Hepatocyte (in vitro differentiated cells): ENCODE measurements around the gene INHBC. TPM values are rescaled to one million over a fixed set of nuclear protein-coding genes. Genes with fewer than 3 reads are reported as not detected.
"Not testable (repeated sequence)": the region's sequence is repeated elsewhere in the genome, so short reads cannot be mapped to it uniquely, and the experiment has no call there.

Experiments used
- DNase-seq: peaks from one replicate; pipeline ENCODE4 v3.0.0-alpha.2; 2016; ENCODE audit warnings: low spot score
- H2AFZ ChIP-seq: fragments of 200-600 bp; sonication (generic); 2 replicates; pipeline ENCODE4 v1.6.0; 2016; ENCODE audit warnings: antibody characterized with exemption, mild to moderate bottlenecking
- H3K27ac ChIP-seq: fragments of 200-600 bp; sonication (generic); 2 replicates; pipeline ENCODE4 v1.5.1; 2016; ENCODE audit warnings: mild to moderate bottlenecking
- H3K27me3 ChIP-seq: fragments of 200-600 bp; sonication (generic); 2 replicates; pipeline ENCODE4 v1.6.1; 2016
- H3K36me3 ChIP-seq: fragments of 200-600 bp; sonication (generic); replicated peaks from 2 replicates; pipeline ENCODE4 v1.5.1; 2016; ENCODE audit warnings: low read depth; ENCODE audit not compliant: insufficient read depth
- H3K4me1 ChIP-seq: fragments of 200-600 bp; sonication (generic); 2 replicates; pipeline ENCODE4 v1.5.1; 2016; ENCODE audit warnings: mild to moderate bottlenecking, moderate library complexity; ENCODE audit not compliant: insufficient read depth
- H3K4me2 ChIP-seq: fragments of 200-600 bp; sonication (generic); 2 replicates; pipeline ENCODE4 v1.6.0; 2016
- H3K4me3 ChIP-seq: fragments of 200-600 bp; sonication (generic); 2 replicates; pipeline ENCODE4 v1.5.1; 2016; ENCODE audit warnings: mild to moderate bottlenecking
- H3K79me2 ChIP-seq: fragments of 200-600 bp; sonication (generic); 2 replicates; pipeline ENCODE4 v1.6.0; 2017; ENCODE audit warnings: mild to moderate bottlenecking
- H3K9me2 ChIP-seq: fragments of 200-600 bp; sonication (generic); replicated peaks from 2 replicates; pipeline ENCODE4 v1.6.0; 2017; ENCODE audit warnings: mild to moderate bottlenecking; ENCODE audit not compliant: insufficient read depth
- H3K9me3 ChIP-seq: fragments of 200-600 bp; sonication (generic); 2 replicates; pipeline ENCODE4 v1.5.1; 2016; ENCODE audit warnings: low read depth, mild to moderate bottlenecking
- H4K20me1 ChIP-seq: fragments of 200-600 bp; sonication (generic); 2 replicates; pipeline ENCODE4 v1.6.0; 2016; ENCODE audit warnings: mild to moderate bottlenecking; ENCODE audit not compliant: insufficient read depth, poor library complexity, severe bottlenecking
- CTCF ChIP-seq: fragments of 200-600 bp; sonication (generic); IDR thresholded peaks from 2 replicates; pipeline ENCODE4 v1.5.1; 2016; ENCODE audit warnings: antibody characterized with exemption, mild to moderate bottlenecking; ENCODE audit not compliant: poor library complexity
- EZH2 ChIP-seq: fragments of 200-600 bp; sonication (generic); IDR thresholded peaks from 2 replicates; pipeline ENCODE4 v1.6.1; 2016; ENCODE audit warnings: antibody characterized with exemption, mild to moderate bottlenecking, borderline replicate concordance
- EZH2phosphoT487 ChIP-seq: fragments of 200-600 bp; sonication (generic); IDR thresholded peaks from one replicate; pipeline ENCODE4 v1.6.1; 2018; ENCODE audit warnings: antibody characterized with exemption, mild to moderate bottlenecking, low read depth, moderate library complexity; ENCODE audit not compliant: unreplicated experiment, severe bottlenecking
- WGBS: methylation state at CpG from one replicate; pipeline ENCODE4 v1.1.6; 2016; ENCODE audit warnings: low lambda C conversion rate; ENCODE audit errors: missing lambda C conversion rate; 5-methylcytosine and 5-hydroxymethylcytosine counted together
- polyA plus RNA-seq: library from polyadenylated mRNA; unstranded; fragments of >200 nt; fragmentation: Nextera tagmentation; extraction: Ambion mirVana; gene quantifications from 2 replicates; pipeline ENCODE4 v1.2.1, GENCODE V29; 2016
- total RNA-seq: library from RNA; depleted of rRNA; stranded (reverse); fragments of >200 nt; gene quantifications from 2 replicates; pipeline ENCODE4 v1.2.3, GENCODE V29; 2014

The INHBC gene
- total and polyA plus RNA-seq, 2 experiments from 2014 or later, result 1.8 to 3.4 TPM

DNA sequence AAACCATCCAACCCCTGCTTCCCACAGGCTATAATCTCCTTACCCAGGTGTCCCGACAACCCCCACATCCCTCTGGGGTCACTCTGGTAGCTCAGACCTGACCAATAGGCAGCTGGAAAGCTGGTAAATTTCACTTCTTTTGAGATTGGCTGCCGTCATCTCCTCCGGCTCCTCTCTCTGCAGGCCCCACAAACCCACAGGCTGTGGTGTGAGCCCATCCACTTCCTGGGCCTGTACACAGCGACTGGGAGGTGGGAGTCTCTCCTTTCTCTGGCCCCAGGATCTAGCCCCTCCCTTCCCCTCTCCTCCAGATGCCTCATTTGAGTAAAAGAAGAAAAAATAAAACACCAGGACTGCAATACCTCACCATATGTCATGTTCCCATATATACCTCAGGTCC lies 709 bp downstream of the INHBC start:
- Histone ChIP-seq H3K4me3 (no peak overlapping the region), H4K20me1 (no peaks in the 10 kb centered on the region), H2AFZ (no peak overlapping the region), H3K4me1 (peaks cover 9% of the 10 kb centered on the region), H3K27me3 (no peaks in the 10 kb centered on the region), H3K9me3 (no peaks in the 10 kb centered on the region), H3K79me2 (no peaks in the 10 kb centered on the region), H3K4me2 (no peak overlapping the region), H3K27ac (no peak overlapping the region), H3K9me2 (no peaks in the 10 kb centered on the region), H3K36me3 (no peaks in the 10 kb centered on the region)
- TF ChIP-seq CTCF (no peak), EZH2 (no peak), EZH2phosphoT487 (no peak)
- WGBS, result 87% methylated on average over 4 of the region's 4 CpGs
- no peak for DNase-seq

GRCh38 chr12:57438400-57438799 lies 3.8 kb downstream of the INHBC start:
- TF ChIP-seq EZH2 (no peak), EZH2phosphoT487 (no peak), CTCF (no peak)
- H2AFZ ChIP-seq, result no peak overlapping the region

GRCh38 chr12:57439762-57440266 lies 5.2 kb downstream of the INHBC start:
- no peak overlapping the region for H3K4me3 ChIP-seq
- no peak for TF ChIP-seq EZH2phosphoT487
- no peak for TF ChIP-seq EZH2
- no peak for TF ChIP-seq CTCF
- no peaks in the 10 kb centered on the region for H3K9me2 ChIP-seq
- no peaks in the 10 kb centered on the region for H3K27me3 ChIP-seq
- WGBS, result 69% methylated on average over 4 of the region's 4 CpGs
- no peak overlapping the region for H3K27ac ChIP-seq
- H3K9me3 ChIP-seq, result no peaks in the 10 kb centered on the region
- no peaks in the 10 kb centered on the region for H3K79me2 ChIP-seq
- H3K4me2 ChIP-seq, result no peak overlapping the region
- no peak overlapping the region for H2AFZ ChIP-seq
- no peaks in the 10 kb centered on the region for H4K20me1 ChIP-seq
- H3K4me1 ChIP-seq, result no peaks in the 10 kb centered on the region
- DNase-seq, result no peak
- H3K36me3 ChIP-seq, result no peaks in the 10 kb centered on the region

More at GRCh38 chr12:57438400-57438799, 3.8 kb downstream of the INHBC start:
- Histone ChIP-seq H3K27ac (no peak overlapping the region), H3K27me3 (no peaks in the 10 kb centered on the region), H3K4me1 (no peaks in the 10 kb centered on the region), H3K36me3 (no peaks in the 10 kb centered on the region), H3K9me3 (no peaks in the 10 kb centered on the region), H3K4me2 (no peak overlapping the region), H4K20me1 (no peaks in the 10 kb centered on the region), H3K9me2 (no peaks in the 10 kb centered on the region), H3K79me2 (no peaks in the 10 kb centered on the region), H3K4me3 (no peak overlapping the region)
- 74% methylated on average over 1 of the region's 1 CpG for WGBS
- no peak for DNase-seq

GRCh38 chr12:57441393-57441792 lies 6.8 kb downstream of the INHBC start:
- not testable (repeated sequence) for H3K9me3 ChIP-seq, H4K20me1 ChIP-seq, H3K79me2 ChIP-seq, H3K27ac ChIP-seq, H3K4me1 ChIP-seq, H3K4me3 ChIP-seq, H3K27me3 ChIP-seq, H3K9me2 ChIP-seq, H3K36me3 ChIP-seq, H3K4me2 ChIP-seq, DNase-seq, H2AFZ ChIP-seq
- WGBS, result 96% methylated on average over 2 of the region's 2 CpGs
